Esophagus muscularis mucosa (tissue), 4 donors: ENCODE results near the gene PPP1R10. TPM values are rescaled to one million over a fixed set of nuclear protein-coding genes. Genes with fewer than 3 reads are reported as not detected.

Experiments used
- DNase-seq: peaks from one replicate; pipeline ENCODE4 v3.0.0-alpha.2; 2017; ENCODE audit errors: extremely low spot score
- H3K27ac ChIP-seq, 4 donors: fragments of 200-600 bp; sonication (generic); replicated peaks in 1 of 4; 1 replicate in 3 of 4; 2 replicates in 1 of 4; pipeline ENCODE4 v1.5.1; 2016 to 2019; ENCODE audit warnings: mild to moderate bottlenecking in 1 of 4
- H3K27me3 ChIP-seq, 4 donors: fragments of 200-600 bp; sonication (generic); one replicate each; pipeline versions ENCODE4 v1.5.1 to v1.6.0; 2016 to 2019
- H3K36me3 ChIP-seq, 4 donors: fragments of 200-600 bp; sonication (generic); one replicate each; pipeline ENCODE4 v1.5.1; 2016 to 2019
- H3K4me1 ChIP-seq, 4 donors: fragments of 200-600 bp; sonication (generic); one replicate each; pipeline ENCODE4 v1.5.1; 2016 to 2019
- H3K4me3 ChIP-seq, 4 donors: fragments of 200-600 bp; sonication (generic); 1 replicate in 2 of 4; 2 replicates in 2 of 4; pipeline ENCODE4 v1.5.1; 2016 to 2019; ENCODE audit warnings: mild to moderate bottlenecking in 4 of 4, moderate library complexity in 1 of 4
- H3K9me3 ChIP-seq, 4 donors: fragments of 200-600 bp; sonication (generic); 1 replicate in 3 of 4; 2 replicates in 1 of 4; pipeline ENCODE4 v1.5.1; 2016 to 2019
- EP300 ChIP-seq: sonication (generic); formaldehyde crosslinking; IDR thresholded peaks from one replicate; pipeline ENCODE4 v1.6.1; 2017; ENCODE audit warnings: antibody characterized with exemption
- POLR2A ChIP-seq: fragments of 450-650 bp; IDR thresholded peaks from one replicate; pipeline ENCODE4 v1.6.1; 2017; ENCODE audit warnings: antibody characterized with exemption, moderate library complexity, mild to moderate bottlenecking, low read depth
- POLR2AphosphoS5 ChIP-seq, 2 donors: sonication (generic); formaldehyde crosslinking; IDR thresholded peaks; one replicate each; pipeline ENCODE4 v1.6.1; 2017; ENCODE audit warnings: antibody characterized with exemption in 2 of 2
- WGBS: methylation state at CpG from one replicate; pipeline ENCODE4 v1.1.5; 2018; 5-methylcytosine and 5-hydroxymethylcytosine counted together
- intact Hi-C: fragments of 100-400 bp; cut with DNase I; formaldehyde crosslinking; loops from one replicate; pipeline ENCODE4 v1.15.1; 2023
- total RNA-seq, 4 donors: library from RNA; depleted of rRNA; stranded (reverse); fragments of >200 nt; gene quantifications; one replicate each; pipeline versions ENCODE4 v1.1.0 to v1.2.1, GENCODE V29; 2016
- TF ChIP-seq, protein P1 (sequence below), 3 experiments: fragments of 200-600 bp in 2 of 3; fragments of 450-650 bp in 1 of 3; sonication (generic) in 2 of 3; IDR thresholded peaks; one replicate each; pipeline ENCODE4 v1.5.1; 2017 to 2019; ENCODE audit warnings: antibody characterized with exemption in 3 of 3, mild to moderate bottlenecking in 2 of 3, moderate library complexity in 1 of 3

Gene PPP1R10
- total RNA-seq, 4 donors from 2014 or later = 24.5 to 53.6 (median 37.9) TPM

DNA sequence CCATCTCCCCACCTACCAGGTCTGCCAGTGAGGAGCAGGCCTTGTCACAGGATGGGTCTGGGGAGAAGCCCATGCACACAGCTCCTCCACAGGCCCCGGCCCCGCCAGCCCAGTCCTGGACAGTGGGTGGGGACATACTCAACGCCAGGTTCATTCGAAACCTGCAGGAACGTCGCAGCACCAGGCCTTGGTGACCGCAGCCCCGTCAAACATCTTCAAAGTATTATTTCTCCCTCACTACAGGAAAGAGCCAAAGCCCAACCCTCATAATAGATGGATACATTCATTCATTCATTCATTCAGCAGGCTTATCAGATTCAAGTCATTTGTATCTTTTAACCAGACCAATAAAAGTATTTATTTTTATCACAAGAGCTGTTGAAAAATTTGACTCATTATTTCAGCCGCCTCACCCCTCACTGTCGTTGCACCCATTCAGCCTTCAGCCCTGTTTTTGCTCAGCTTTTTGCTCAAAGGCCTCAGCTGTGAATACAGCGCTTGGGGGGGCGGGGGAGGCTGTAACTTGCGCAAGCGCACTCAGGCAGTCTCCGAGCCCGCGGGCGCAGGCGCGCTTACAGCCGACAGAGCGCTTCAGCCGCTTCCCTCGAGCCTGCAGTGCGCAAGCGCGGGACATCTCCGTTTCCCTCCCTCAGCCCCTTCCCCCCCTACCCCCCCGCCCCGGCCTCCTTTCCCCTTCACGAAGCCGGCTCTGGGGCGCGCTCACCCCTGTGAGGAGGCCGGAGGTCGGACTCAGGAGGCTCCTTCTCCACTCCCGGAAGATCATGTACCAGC, 29.6 kb upstream of the PPP1R10 start, which contains the start of gene C6orf136:
TSS of gene C6orf136 (plus strand) at position 684 of the 792 bp plus-strand sequence. CDS start at position 783, 99 bp downstream.
- peak within 1 kb of the TSS; percentile 93 to 100 (median 100) for H3K4me3 ChIP-seq
- TF ChIP-seq EP300 = no peak
- TF ChIP-seq POLR2AphosphoS5 (IDR thresholded peaks at IDR 0.05) = peak in 1 of 2 donors; percentile 73
- no peak for TF ChIP-seq POLR2A
- TF ChIP-seq, protein P1, sequence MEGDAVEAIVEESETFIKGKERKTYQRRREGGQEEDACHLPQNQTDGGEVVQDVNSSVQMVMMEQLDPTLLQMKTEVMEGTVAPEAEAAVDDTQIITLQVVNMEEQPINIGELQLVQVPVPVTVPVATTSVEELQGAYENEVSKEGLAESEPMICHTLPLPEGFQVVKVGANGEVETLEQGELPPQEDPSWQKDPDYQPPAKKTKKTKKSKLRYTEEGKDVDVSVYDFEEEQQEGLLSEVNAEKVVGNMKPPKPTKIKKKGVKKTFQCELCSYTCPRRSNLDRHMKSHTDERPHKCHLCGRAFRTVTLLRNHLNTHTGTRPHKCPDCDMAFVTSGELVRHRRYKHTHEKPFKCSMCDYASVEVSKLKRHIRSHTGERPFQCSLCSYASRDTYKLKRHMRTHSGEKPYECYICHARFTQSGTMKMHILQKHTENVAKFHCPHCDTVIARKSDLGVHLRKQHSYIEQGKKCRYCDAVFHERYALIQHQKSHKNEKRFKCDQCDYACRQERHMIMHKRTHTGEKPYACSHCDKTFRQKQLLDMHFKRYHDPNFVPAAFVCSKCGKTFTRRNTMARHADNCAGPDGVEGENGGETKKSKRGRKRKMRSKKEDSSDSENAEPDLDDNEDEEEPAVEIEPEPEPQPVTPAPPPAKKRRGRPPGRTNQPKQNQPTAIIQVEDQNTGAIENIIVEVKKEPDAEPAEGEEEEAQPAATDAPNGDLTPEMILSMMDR (IDR thresholded peaks at IDR 0.05) = no peak
- H3K9me3 ChIP-seq = no peaks in the 10 kb centered on the region
- peaks cover 14 to 34% (median 25%) of the 10 kb centered on the region in 4 donors for H3K4me1 ChIP-seq
- intact Hi-C loops = no loop called here
- peak within 1 kb of the TSS; percentile 93 to 99 (median 98) for H3K27ac ChIP-seq
- DNase-seq = peak; percentile 96
- 11% methylated on average over 28 of the region's 37 CpGs for WGBS
- H3K36me3 ChIP-seq = peaks cover 12 to 63% (median 38%) of the 10 kb centered on the region in 4 donors
- no peaks in the 10 kb centered on the region for H3K27me3 ChIP-seq

DNA sequence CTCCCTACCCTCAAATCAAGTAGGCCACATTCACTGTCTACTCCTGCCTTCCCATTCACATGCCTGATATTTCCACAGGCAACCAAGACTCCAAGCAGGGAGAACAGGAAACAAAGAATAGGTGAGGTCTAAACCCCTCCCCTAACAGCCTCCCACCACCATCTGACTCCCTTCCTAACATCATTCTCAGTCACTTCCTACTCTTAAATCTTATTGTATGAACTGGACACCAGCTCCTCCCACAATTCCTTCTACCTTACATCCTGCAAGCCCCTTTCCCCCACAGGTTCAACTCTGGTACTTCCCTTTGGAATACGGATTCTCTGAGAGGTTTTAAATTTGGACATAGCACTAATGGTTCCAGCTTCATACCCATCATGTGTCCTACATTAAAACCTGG, 28.9 kb upstream of the PPP1R10 start:
- peak overlapping the region in 2 of 4 donors; percentile 93 to 99 for H3K27ac ChIP-seq
- H3K36me3 ChIP-seq = peaks cover 10 to 63% (median 36%) of the 10 kb centered on the region in 4 donors

DNA sequence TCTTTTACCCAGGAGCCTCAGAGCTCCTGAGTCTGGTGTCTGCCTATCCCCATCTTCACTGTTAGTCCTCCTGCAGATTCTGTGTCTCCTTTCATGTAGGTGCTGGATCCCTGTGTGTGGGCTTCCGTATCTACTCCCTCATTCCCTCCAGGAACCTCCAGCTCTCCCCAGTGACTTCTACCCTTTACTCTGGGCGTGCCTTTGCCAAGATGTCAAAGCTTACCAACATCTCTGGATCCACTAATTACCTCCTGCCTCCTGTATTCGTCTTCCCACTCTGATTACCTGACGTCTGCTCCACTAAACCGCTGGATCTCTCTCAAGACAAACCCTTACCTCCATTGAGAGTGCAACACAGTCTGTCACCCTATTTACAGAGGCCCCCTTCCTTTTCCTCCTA, 27.7 kb upstream of the PPP1R10 start:
- Histone ChIP-seq H3K4me3 (no peak overlapping the region), H3K36me3 (peaks cover 13 to 68% (median 40%) of the 10 kb centered on the region in 4 donors), H3K27ac (no peak overlapping the region), H3K27me3 (no peaks in the 10 kb centered on the region), H3K9me3 (no peaks in the 10 kb centered on the region), H3K4me1 (peaks cover 14 to 34% (median 25%) of the 10 kb centered on the region in 4 donors)
- 75% methylated on average over 5 of the region's 5 CpGs for WGBS
- TF ChIP-seq POLR2A (no peak), EP300 (no peak)
- TF ChIP-seq, protein P1 (IDR thresholded peaks at IDR 0.05) = no peak
- no peak for DNase-seq
- intact Hi-C loops = no loop called here

More for the DNA sequence above, 28.9 kb upstream of the PPP1R10 start:
- WGBS = 67% methylated on average over 1 of the region's 1 CpG
- Histone ChIP-seq H3K4me3 (no peak overlapping the region), H3K4me1 (peaks cover 14 to 34% (median 25%) of the 10 kb centered on the region in 4 donors), H3K27me3 (no peaks in the 10 kb centered on the region), H3K9me3 (no peaks in the 10 kb centered on the region)
- no peak for DNase-seq
- no peak for TF ChIP-seq POLR2A
- TF ChIP-seq EP300 = no peak
- no peak for TF ChIP-seq POLR2AphosphoS5 (IDR thresholded peaks at IDR 0.05)
- TF ChIP-seq, protein P1 (IDR thresholded peaks at IDR 0.05) = no peak
- intact Hi-C loops = no loop called here

DNA sequence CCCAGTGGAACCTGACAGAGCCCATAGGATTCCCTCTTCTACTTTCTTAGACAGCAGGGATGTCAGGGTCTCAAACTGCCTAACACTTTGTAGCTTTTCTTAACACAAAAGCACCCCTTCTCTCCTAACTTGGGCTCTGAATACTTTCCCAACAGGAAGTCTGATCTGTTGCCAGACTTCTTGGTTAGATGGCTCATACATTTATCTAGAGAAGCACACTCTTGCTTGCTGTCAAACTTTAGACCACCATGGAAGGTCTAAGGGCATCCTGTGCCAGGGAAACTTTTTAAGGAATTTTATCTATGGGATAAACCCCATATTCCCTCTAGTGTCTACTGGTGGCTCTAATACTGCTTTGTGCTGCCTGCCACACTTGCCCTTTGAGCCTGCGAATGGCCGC, 26.6 kb upstream of the PPP1R10 start:
- H3K4me1 ChIP-seq = peaks cover 10 to 26% (median 20%) of the 10 kb centered on the region in 4 donors
- H3K27ac ChIP-seq = no peak overlapping the region
- no peaks in the 10 kb centered on the region for H3K27me3 ChIP-seq
- no peak for DNase-seq
- peaks cover 13 to 64% (median 40%) of the 10 kb centered on the region in 4 donors for H3K36me3 ChIP-seq
- TF ChIP-seq, protein P1 (IDR thresholded peaks at IDR 0.05) = no peak
- TF ChIP-seq POLR2AphosphoS5 (IDR thresholded peaks at IDR 0.05) = no peak
- TF ChIP-seq EP300 = no peak
- no peak for TF ChIP-seq POLR2A
- intact Hi-C loops = no loop called here
- WGBS = 89% methylated on average over 2 of the region's 2 CpGs
- no peaks in the 10 kb centered on the region for H3K9me3 ChIP-seq
- no peak overlapping the region for H3K4me3 ChIP-seq
